ENCODE data around the gene MCCC2. TPM values are rescaled to one million over a fixed set of nuclear protein-coding genes. Genes with fewer than 3 reads are reported as not detected.

The MCCC2 gene
- total and polyA plus RNA-seq, 2 of the 8 experiments (the other 6 are each of a cell fraction or from before 2014, with no cell fraction given), result 71.7 to 86.6 TPM

DNA sequence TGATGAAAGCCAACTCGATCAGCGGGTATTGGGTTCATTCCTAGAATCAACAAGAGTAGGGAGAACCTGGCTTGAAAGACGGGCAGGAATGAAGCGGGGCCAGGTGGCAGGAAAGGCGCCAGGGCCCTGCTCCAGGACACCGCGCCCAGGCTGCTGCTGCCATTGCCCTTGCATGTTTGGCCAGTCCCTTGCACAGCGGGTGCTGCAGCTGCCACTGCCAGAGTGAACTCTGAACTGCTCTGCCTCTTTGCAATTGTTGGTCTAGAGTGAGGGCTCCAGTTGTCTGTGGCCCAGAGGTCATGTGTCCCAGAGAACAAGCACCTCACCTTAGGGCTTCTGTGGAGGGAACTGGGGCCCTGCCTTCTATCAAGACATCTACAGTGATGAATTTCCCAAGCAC lies 107.9 kb downstream of the MCCC2 start (continued):
- TF ChIP-seq, protein P1, sequence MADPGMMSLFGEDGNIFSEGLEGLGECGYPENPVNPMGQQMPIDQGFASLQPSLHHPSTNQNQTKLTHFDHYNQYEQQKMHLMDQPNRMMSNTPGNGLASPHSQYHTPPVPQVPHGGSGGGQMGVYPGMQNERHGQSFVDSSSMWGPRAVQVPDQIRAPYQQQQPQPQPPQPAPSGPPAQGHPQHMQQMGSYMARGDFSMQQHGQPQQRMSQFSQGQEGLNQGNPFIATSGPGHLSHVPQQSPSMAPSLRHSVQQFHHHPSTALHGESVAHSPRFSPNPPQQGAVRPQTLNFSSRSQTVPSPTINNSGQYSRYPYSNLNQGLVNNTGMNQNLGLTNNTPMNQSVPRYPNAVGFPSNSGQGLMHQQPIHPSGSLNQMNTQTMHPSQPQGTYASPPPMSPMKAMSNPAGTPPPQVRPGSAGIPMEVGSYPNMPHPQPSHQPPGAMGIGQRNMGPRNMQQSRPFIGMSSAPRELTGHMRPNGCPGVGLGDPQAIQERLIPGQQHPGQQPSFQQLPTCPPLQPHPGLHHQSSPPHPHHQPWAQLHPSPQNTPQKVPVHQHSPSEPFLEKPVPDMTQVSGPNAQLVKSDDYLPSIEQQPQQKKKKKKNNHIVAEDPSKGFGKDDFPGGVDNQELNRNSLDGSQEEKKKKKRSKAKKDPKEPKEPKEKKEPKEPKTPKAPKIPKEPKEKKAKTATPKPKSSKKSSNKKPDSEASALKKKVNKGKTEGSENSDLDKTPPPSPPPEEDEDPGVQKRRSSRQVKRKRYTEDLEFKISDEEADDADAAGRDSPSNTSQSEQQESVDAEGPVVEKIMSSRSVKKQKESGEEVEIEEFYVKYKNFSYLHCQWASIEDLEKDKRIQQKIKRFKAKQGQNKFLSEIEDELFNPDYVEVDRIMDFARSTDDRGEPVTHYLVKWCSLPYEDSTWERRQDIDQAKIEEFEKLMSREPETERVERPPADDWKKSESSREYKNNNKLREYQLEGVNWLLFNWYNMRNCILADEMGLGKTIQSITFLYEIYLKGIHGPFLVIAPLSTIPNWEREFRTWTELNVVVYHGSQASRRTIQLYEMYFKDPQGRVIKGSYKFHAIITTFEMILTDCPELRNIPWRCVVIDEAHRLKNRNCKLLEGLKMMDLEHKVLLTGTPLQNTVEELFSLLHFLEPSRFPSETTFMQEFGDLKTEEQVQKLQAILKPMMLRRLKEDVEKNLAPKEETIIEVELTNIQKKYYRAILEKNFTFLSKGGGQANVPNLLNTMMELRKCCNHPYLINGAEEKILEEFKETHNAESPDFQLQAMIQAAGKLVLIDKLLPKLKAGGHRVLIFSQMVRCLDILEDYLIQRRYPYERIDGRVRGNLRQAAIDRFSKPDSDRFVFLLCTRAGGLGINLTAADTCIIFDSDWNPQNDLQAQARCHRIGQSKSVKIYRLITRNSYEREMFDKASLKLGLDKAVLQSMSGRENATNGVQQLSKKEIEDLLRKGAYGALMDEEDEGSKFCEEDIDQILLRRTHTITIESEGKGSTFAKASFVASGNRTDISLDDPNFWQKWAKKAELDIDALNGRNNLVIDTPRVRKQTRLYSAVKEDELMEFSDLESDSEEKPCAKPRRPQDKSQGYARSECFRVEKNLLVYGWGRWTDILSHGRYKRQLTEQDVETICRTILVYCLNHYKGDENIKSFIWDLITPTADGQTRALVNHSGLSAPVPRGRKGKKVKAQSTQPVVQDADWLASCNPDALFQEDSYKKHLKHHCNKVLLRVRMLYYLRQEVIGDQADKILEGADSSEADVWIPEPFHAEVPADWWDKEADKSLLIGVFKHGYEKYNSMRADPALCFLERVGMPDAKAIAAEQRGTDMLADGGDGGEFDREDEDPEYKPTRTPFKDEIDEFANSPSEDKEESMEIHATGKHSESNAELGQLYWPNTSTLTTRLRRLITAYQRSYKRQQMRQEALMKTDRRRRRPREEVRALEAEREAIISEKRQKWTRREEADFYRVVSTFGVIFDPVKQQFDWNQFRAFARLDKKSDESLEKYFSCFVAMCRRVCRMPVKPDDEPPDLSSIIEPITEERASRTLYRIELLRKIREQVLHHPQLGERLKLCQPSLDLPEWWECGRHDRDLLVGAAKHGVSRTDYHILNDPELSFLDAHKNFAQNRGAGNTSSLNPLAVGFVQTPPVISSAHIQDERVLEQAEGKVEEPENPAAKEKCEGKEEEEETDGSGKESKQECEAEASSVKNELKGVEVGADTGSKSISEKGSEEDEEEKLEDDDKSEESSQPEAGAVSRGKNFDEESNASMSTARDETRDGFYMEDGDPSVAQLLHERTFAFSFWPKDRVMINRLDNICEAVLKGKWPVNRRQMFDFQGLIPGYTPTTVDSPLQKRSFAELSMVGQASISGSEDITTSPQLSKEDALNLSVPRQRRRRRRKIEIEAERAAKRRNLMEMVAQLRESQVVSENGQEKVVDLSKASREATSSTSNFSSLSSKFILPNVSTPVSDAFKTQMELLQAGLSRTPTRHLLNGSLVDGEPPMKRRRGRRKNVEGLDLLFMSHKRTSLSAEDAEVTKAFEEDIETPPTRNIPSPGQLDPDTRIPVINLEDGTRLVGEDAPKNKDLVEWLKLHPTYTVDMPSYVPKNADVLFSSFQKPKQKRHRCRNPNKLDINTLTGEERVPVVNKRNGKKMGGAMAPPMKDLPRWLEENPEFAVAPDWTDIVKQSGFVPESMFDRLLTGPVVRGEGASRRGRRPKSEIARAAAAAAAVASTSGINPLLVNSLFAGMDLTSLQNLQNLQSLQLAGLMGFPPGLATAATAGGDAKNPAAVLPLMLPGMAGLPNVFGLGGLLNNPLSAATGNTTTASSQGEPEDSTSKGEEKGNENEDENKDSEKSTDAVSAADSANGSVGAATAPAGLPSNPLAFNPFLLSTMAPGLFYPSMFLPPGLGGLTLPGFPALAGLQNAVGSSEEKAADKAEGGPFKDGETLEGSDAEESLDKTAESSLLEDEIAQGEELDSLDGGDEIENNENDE (IDR thresholded peaks at IDR 0.05; ENCODE audit: insufficient replicate concordance, low read length), result no peak
- no peak for TF ChIP-seq HDAC2 (IDR thresholded peaks at IDR 0.05; ENCODE audit: borderline replicate concordance in 1 of 2, low read depth in 2 of 2, low read length in 2 of 2)

Data from H1 (cell line).